GM23248 (cell line): ENCODE data around the gene ESCO1. TPM values are rescaled to one million over a fixed set of nuclear protein-coding genes. Genes with fewer than 3 reads are reported as not detected.
"Not testable (repeated sequence)": the region's sequence is repeated elsewhere in the genome, so short reads cannot be mapped to it uniquely, and the experiment has no call there.

Experiments used
- DNase-seq: peaks from one replicate; pipeline ENCODE4 v3.0.0-alpha.2; 2015
- H2AFZ ChIP-seq: fragments of 200-600 bp; sonication (generic); 2 replicates; pipeline ENCODE4 v1.6.1; 2016; ENCODE audit warnings: antibody characterized with exemption
- H3F3A ChIP-seq: fragments of 200-600 bp; sonication (generic); 2 replicates; pipeline ENCODE4 v1.6.1; 2016; ENCODE audit warnings: mild to moderate bottlenecking, antibody characterized with exemption, mixed run types; ENCODE audit not compliant: insufficient read depth
- H3K27ac ChIP-seq: fragments of 200-600 bp; sonication (generic); 2 replicates; pipeline ENCODE4 v1.5.1; 2016; ENCODE audit warnings: mild to moderate bottlenecking
- H3K27me3 ChIP-seq: fragments of 200-600 bp; sonication (generic); replicated peaks from 2 replicates; pipeline ENCODE4 v1.6.1; 2016; ENCODE audit warnings: mild to moderate bottlenecking; ENCODE audit not compliant: insufficient read depth
- H3K36me3 ChIP-seq: fragments of 200-600 bp; sonication (generic); 2 replicates; pipeline ENCODE4 v1.6.1; 2016; ENCODE audit warnings: low read depth, mild to moderate bottlenecking
- H3K4me1 ChIP-seq: fragments of 200-600 bp; sonication (generic); 2 replicates; pipeline ENCODE4 v1.6.1; 2016; ENCODE audit warnings: mild to moderate bottlenecking; ENCODE audit not compliant: insufficient read depth
- H3K4me2 ChIP-seq: fragments of 200-600 bp; sonication (generic); one replicate; pipeline ENCODE4 v1.6.1; 2016; ENCODE audit warnings: mild to moderate bottlenecking; ENCODE audit not compliant: unreplicated experiment
- H3K4me3 ChIP-seq: fragments of 200-600 bp; sonication (generic); 2 replicates; pipeline ENCODE4 v1.5.1; 2016; ENCODE audit warnings: mild to moderate bottlenecking
- H3K79me2 ChIP-seq: fragments of 200-600 bp; sonication (generic); 2 replicates; pipeline ENCODE4 v1.6.1; 2016; ENCODE audit warnings: mild to moderate bottlenecking; ENCODE audit not compliant: insufficient read depth
- H3K9ac ChIP-seq: fragments of 200-600 bp; sonication (generic); 2 replicates; pipeline ENCODE4 v1.6.1; 2016; ENCODE audit warnings: mild to moderate bottlenecking
- H3K9me2 ChIP-seq: fragments of 200-600 bp; sonication (generic); 2 replicates; pipeline ENCODE4 v1.6.1; 2016; ENCODE audit warnings: mixed run types, mild to moderate bottlenecking, moderate library complexity; ENCODE audit not compliant: insufficient read depth
- H3K9me3 ChIP-seq: fragments of 200-600 bp; sonication (generic); one replicate; pipeline ENCODE4 v1.6.1; 2017; ENCODE audit warnings: low read depth
- H4K20me1 ChIP-seq: fragments of 200-600 bp; sonication (generic); 2 replicates; pipeline ENCODE4 v1.6.0; 2016; ENCODE audit not compliant: insufficient read depth
- EZH2 ChIP-seq: fragments of 200-600 bp; sonication (generic); IDR thresholded peaks from 2 replicates; pipeline ENCODE4 v1.6.1; 2018; ENCODE audit warnings: antibody characterized with exemption, mild to moderate bottlenecking; ENCODE audit not compliant: insufficient read depth, poor library complexity, severe bottlenecking
- EZH2phosphoT487 ChIP-seq: fragments of 200-600 bp; sonication (generic); IDR thresholded peaks from 2 replicates; pipeline ENCODE4 v1.6.1; 2018; ENCODE audit warnings: antibody characterized with exemption, moderate library complexity, mild to moderate bottlenecking, low read depth; ENCODE audit not compliant: insufficient read depth
- WGBS, 2 experiments: methylation state at CpG; one replicate each; pipeline ENCODE4 v1.1.6; 2015 to 2017; ENCODE audit warnings: low lambda C conversion rate in 2 of 2, low coverage in 1 of 2; ENCODE audit errors: missing lambda C conversion rate in 2 of 2; 5-methylcytosine and 5-hydroxymethylcytosine counted together
- in situ Hi-C: fragments of 300-500 bp; cut with MboI; formaldehyde crosslinking; loops from 2 replicates; pipeline ENCODE4 v1.15.0; 2020
- polyA plus RNA-seq: library from polyadenylated mRNA; unstranded; fragments of >200 nt; fragmentation: Nextera tagmentation; extraction: Ambion mirVana; gene quantifications from 2 replicates; pipeline ENCODE4 v1.2.1, GENCODE V29; 2016
- total RNA-seq: library from RNA; depleted of rRNA; stranded (reverse); fragments of >200 nt; shearing (Covaris generic); gene quantifications from 2 replicates; pipeline ENCODE4 v1.2.3, GENCODE V29; 2014

ESCO1 gene
- total and polyA plus RNA-seq, 2 experiments from 2014 or later: 5.7 to 9.5 TPM

GRCh38 chr18:21612125-21613039 is 11.9 kb upstream of the ESCO1 start, which contains the start of gene SNRPD1:
SNRPD1 (plus strand) TSS chr18:21612314; CDS start chr18:21612430, 116 bp downstream.
- Histone ChIP-seq H4K20me1 (no peaks in the 10 kb centered on the region), H3K9me2 (no peaks in the 10 kb centered on the region), H2AFZ (peak within 1 kb of the TSS; percentile 96), H3K27ac (peak within 1 kb of the TSS; percentile 79), H3K9ac (peak within 1 kb of the TSS; percentile 94), H3K79me2 (peaks cover 51% of the 10 kb centered on the region), H3K9me3 (no peaks in the 10 kb centered on the region), H3K4me1 (peaks cover 7% of the 10 kb centered on the region), H3K4me3 (peak within 1 kb of the TSS; percentile 91), H3K36me3 (no peaks in the 10 kb centered on the region; the same call in 1 of the 2 replicates), H3F3A (no peaks in the 10 kb centered on the region), H3K4me2 (peak within 1 kb of the TSS; percentile 95), H3K27me3 (no peaks in the 10 kb centered on the region)
- in situ Hi-C loops: no loop called here
- peak; percentile 96 for DNase-seq
- WGBS, 2 experiments: 0 to 1% methylated on average over 52 to 59 of the region's 59 CpGs
- TF ChIP-seq EZH2 (no peak), EZH2phosphoT487 (no peak)

DNA sequence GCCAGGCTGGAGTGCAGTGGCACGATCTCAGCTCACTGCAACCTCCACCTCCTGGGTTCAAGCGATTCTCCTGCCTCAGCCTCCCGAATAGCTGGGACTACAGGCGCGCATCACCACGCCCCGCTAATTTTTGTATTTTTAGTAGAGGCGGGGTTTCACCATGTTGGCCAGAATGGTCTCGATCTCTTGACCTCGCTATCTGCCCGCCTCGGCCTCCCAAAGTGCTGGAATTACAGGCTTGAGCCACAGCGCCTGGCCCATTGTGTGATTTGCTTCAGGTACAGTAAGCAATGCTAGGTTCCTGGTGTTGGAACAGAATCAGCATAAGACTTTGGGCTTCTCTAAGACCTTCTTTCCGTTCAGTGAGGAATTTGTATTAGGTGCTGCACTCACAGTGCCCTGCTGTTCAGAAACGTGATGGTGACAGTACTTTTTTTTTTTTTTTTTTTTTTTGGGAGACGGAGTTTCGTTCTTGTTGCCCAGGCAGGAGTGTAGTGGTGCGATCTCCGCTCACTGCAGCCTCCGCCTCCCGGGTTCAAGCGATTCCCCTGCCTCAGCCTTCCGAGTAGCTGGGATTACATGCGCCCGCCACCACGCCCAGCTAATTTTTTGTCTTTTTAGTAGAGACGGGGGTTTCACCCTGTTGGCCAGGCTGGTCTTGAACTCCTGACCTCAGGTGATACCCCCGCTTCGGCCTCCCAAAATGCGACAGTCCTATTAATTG is 11.1 kb upstream of the ESCO1 start:
- H3K27me3 ChIP-seq, H3K4me1 ChIP-seq, H3F3A ChIP-seq, H3K9me2 ChIP-seq, in situ Hi-C loops, H4K20me1 ChIP-seq, H3K36me3 ChIP-seq, H3K9me3 ChIP-seq: not testable (repeated sequence)
- DNase-seq: peak; percentile 26
- Histone ChIP-seq H3K79me2 (peaks cover 43% of the 10 kb centered on the region), H3K4me2 (peak overlapping the region; percentile 95), H2AFZ (peak overlapping the region; percentile 96), H3K9ac (peak overlapping the region; percentile 94), H3K27ac (peak overlapping the region; percentile 79), H3K4me3 (peak overlapping the region; percentile 91)
- WGBS, 2 experiments: 56 to 64% methylated on average over 21 to 30 of the region's 30 CpGs

DNA sequence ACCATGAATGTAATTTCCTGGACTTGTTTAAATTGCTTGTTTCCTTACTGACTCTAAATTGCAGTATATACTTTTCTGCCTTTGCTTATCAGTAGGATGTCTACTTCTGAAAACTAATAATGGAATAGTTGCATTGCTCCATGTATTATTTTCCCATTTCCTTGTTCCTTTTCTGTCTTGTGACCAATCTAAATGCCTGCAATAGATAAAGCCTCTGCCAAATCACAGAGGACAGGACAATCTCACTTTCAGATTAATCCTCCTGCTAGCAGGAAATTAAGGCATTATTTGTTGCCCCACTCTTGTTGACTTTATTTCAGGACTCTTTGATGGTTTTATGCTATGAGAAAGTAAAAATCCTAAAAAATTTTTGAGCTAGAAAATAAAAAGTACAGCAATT is 4.7 kb upstream of the ESCO1 start:
- no peaks in the 10 kb centered on the region for H4K20me1 ChIP-seq
- in situ Hi-C loops: no loop called here
- no peaks in the 10 kb centered on the region for H3K9me3 ChIP-seq
- H3K36me3 ChIP-seq: no peaks in the 10 kb centered on the region
- H3K4me2 ChIP-seq: no peak overlapping the region
- TF ChIP-seq EZH2phosphoT487 (no peak), EZH2 (no peak)
- no peaks in the 10 kb centered on the region for H3K27me3 ChIP-seq
- H3K9me2 ChIP-seq: no peaks in the 10 kb centered on the region
- H2AFZ ChIP-seq: peak overlapping the region; percentile 73
- 0 out of 2 replicates have a peak, but pooled peaks cover 1% of the 10 kb centered on the region for H3K79me2 ChIP-seq
- no peak for DNase-seq
- no peak overlapping the region for H3K27ac ChIP-seq
- H3K9ac ChIP-seq: no peak overlapping the region
- H3K4me1 ChIP-seq: no peaks in the 10 kb centered on the region
- no peaks in the 10 kb centered on the region for H3F3A ChIP-seq
- H3K4me3 ChIP-seq: no peak overlapping the region

DNA sequence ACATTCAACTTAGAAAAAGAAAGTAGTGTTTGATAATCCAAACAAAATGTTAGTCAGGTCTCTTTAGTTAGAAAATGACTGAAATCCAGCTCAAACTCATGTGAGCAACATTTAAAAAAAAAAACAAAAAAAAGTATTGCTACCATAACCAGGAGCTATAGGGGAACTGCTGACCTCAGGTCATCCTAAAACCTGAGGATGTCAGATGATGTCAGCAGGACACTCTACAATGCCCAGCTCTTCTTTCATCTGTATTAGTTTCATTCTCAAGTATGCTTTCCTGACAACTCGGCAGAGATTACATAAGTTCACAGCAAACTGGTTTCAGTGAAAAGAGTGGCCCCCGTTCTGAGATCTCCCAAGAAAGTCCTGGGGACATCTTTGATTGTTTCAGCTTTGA is 4.2 kb upstream of the ESCO1 start:
- peak overlapping the region; percentile 73 for H2AFZ ChIP-seq
- peak; percentile 3 for DNase-seq
- in situ Hi-C loops: no loop called here

More for the DNA sequence above, 4.2 kb upstream of the ESCO1 start:
- H3K9me3 ChIP-seq: no peaks in the 10 kb centered on the region
- H3K4me3 ChIP-seq: no peak overlapping the region
- H3K4me2 ChIP-seq: no peak overlapping the region
- no peaks in the 10 kb centered on the region for H3K9me2 ChIP-seq
- no peaks in the 10 kb centered on the region for H3K36me3 ChIP-seq
- no peaks in the 10 kb centered on the region for H4K20me1 ChIP-seq
- H3K4me1 ChIP-seq: no peaks in the 10 kb centered on the region
- peaks cover 7% of the 10 kb centered on the region for H3K79me2 ChIP-seq
- no peak overlapping the region for H3K9ac ChIP-seq
- no peak overlapping the region for H3K27ac ChIP-seq
- no peaks in the 10 kb centered on the region for H3K27me3 ChIP-seq
- TF ChIP-seq EZH2phosphoT487: no peak
- TF ChIP-seq EZH2: no peak
- 28 to 42% methylated on average over 2 of the region's 2 CpGs for WGBS, 2 experiments
- no peaks in the 10 kb centered on the region for H3F3A ChIP-seq
